HG03432 (cell line): ENCODE data around the gene LRRC31.

Source experiments
- ATAC-seq: cut with Tn5 transposase; IDR thresholded peaks from one replicate; pipeline ENCODE4 v1.9.1; 2021; ENCODE audit warnings: mild to moderate bottlenecking, moderate library complexity; ENCODE audit not compliant: unreplicated experiment

Gene LRRC31

DNA sequence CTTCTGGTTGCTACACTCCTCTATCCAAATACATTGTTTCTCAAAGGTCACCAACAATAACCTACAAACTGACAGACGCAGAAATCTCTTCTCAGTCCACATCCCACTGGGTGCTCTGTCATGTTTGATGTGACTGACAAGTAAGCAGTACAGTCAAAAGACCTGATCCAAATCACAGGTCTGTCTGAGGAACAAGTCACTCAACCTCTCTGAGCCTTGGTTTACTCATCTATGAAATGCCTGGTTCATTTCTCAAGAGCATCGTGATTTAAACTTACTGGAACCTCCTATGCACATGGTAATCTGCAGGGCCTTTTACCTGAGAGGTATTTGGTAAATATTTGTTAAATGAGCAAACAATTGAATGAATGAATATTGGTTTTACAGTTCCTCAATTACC lies 5.5 kb downstream of the LRRC31 start:
- no peak for ATAC-seq

DNA sequence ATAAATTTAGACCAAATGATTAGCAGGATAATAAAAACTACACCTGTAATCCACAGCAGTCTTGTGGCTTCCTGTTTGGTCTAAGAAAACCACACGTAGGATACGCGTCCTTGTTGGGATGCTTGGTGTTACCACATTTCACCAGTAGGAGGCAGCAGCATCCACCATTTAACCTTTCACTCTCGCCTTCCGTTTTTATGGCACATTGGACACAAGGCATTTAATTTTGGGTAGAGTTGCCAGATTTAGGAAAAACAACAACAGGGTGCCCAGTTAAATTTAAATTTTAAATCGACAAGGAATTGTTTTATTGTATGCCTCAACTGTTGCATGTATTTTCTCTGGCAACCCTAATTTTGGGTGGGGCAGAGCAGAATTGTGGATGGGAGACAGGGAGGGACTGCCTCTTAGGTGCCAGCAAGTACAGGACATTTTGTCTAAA lies 6.3 kb downstream of the LRRC31 start:
- ATAC-seq = peak; percentile 78

DNA sequence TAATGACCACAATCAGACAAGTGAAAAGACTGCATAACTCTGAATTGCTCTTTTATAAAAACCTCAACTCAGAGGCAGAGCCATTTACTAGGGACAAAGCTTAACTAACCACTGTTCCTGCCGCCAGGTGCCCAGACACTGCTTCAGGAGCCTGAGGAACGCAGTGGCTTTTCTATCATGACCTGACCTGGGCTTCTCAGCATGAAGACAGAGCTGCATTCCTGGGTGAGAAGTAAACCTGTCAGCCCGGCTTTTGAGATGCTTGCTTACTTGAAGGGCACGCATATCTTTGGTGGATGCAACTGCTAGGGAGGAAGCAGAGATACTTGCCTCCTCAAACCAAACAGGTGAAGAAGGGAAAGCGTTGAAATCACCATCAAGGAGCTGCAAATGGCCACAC lies 7.9 kb downstream of the LRRC31 start:
- ATAC-seq = no peak

DNA sequence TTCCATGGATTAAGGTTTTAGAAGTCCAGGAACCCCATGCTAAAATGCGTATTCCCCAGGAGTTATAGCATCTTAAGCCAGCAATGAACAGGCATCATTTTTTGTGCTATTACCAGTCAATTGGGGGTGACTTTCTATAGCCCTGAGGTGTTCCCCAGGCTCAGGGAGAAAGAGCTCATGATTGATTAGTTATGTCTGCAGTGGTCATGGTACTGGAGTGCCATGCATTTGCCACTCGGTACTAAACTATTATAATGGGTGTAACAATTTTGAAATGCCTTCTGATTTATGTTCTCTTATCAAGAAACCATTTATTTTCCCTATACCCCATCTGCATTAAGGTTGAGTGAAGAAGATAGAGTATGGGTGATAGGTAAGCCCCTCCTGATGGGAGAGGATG lies 11.9 kb downstream of the LRRC31 start:
- no peak for ATAC-seq

DNA sequence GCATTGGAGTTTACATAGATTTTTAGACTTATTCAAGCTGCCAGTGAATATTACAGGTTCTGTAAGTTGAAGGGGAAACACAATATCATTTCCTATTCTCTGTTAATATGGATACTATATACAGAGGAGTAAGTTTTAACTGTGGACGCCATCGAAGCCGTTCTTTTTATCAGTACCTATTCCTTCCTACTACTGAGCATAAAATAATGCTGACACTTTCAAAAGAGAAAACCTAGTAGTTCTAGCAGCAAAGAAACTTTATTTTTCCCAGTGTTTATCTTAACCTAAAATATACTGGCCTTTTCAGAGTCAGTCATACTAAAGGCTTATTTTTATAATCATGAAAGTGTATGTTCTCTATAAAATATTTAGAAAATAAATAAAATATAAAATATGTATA lies 14.2 kb downstream of the LRRC31 start:
- ATAC-seq = no peak

DNA sequence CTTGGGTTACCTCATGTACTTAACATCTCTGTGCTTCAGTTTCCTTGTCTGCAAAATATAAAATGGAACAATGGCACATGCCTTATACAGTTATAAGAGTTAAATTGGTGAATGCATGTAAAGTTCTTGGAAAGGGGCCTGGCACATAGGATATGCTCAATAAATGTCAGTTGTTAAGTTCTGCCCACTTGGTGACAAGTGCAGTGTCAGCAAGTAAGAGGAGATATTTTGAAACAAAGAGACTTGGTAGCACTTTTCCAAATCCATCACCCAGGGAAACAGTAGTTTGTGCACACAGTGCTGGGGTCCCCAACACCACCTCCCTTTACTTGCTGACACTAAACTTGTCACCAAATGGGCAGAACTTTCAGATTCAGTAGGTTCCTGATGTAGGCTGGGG lies 19.1 kb downstream of the LRRC31 start:
- ATAC-seq = no peak

DNA sequence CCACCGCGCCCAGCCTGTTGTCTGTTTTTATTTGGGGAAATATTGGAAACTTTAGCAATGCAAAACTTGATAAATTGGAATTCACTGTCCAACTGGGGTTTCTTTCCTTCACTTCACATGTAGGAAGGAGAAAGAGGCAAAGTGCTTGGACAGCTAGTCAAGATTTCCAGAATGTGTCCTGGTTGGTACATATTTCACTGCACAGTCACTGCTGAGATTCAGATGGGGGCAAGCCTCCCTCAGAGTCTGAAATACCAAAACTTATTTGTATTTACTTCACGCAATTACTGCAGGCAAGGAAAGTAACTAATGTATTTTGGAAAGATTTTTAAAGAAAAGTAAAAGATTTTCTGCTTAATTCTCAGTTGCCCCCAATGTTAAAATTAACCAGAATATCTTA lies 21.0 kb downstream of the LRRC31 start:
- no peak for ATAC-seq

DNA sequence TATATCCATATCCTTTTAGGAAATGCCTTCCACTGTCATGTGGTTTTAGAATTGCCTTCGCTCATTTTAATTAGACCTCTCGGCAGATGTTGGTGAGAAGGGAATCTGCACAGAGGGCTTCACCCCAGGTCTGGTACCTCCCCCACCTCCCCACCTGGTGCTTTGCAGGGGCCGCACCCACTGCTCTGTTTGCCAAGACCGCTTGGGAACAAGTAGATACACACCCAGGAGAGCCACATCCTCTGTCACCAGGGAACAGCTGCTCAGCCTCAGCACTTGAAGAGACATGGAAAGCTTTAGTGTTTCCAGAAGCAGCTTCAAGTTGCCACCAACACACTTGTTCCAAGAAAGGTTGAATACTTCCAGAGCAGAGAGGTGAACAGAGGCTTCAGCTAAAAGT lies 21.8 kb downstream of the LRRC31 start:
- ATAC-seq = no peak

DNA sequence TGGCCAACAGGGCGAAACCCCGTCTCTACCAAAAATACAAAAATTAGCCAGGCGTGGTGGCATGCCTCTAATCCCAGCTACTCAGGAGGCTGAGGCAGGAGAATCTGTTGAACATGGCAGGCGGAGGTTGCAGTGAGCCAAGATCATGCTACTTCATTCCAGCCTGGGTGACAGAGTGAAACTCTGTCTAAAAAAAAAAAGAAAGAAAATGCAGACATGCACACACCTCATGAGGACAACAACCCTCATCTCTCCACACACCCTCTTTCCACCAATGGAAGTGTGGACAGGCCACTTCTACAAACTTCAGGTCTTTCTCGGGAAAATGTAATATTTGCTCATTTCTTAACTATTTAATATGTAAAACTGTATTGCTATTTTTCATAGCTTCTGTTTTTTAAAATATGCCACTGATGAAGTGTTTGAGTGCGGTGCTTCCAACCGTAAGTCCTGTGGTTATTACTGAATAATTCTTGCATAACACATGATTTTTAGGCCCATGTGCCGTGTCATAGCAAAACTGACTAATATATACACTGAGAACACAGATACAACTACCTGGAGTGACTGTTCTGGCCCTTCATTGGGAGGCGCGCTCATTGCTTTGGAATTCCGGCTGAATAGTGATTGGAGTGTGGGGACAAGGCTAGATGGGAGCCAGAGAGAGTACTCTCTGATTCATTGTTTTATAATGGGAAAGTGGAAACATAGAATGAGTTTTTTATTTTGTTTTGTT lies 23.1 kb downstream of the LRRC31 start:
- ATAC-seq = peak; percentile 99

DNA sequence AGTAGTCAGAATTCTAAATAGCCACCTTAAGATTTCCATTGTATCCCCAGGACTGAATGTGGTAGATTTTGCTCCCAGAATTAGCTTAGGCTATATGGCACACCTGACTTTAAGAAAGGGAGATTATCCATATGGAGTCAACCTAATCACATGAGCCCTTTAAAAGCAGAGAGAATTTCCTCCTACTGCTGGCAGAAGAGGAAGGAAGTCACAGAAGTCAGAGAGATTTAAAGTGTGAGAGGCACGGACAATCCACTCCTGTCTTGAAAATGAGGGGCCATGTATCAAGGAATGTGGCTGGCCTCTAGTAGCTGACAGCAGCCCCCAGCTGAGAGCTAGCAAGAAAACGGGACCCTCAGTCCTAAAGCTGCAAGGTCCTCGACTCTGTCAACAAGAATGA lies 26.8 kb downstream of the LRRC31 start:
- no peak for ATAC-seq

DNA sequence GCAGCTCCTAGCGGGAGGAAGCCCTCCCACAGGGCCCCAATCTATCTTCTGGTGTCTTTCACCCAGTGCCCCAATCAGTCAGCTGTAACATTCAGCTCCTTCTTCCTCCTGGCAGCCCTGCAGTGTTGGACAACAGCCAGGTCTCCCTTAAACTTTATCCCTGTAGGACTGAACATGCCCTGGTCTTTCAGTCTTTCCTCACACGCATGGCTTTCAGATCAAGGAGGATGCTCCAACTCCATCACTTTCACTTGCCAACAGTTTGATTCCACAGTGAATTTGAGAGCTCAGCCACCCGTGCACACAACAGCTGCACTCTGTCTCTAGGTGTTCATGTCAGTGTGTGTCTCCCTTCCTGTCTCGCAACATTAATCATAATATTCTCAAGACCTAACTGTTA lies 28.6 kb downstream of the LRRC31 start:
- peak; percentile 94 for ATAC-seq

DNA sequence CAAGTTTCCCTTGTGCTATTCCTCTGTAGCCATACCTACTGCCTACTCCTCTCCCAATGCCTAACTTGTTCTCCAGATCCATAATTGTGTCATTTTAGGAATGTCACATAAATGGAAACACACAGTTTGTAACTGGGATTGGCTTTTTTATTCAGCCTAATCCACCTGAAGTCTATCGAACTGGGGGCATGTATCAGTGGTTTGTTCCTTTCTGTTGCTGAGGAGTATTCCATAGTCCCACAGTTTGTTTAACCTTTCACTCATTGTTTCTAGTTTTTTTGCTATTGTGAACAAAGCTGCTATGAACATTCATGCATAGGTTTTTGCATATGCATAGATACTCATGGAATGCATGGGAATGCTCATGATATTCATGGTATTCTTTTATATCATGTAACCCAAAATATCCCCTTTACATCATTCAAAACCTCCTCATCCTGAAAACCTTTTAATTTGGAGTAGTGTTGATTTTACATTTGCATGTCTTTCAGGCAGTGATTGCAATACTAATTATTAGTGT lies 31.2 kb downstream of the LRRC31 start:
- ATAC-seq = no peak

DNA sequence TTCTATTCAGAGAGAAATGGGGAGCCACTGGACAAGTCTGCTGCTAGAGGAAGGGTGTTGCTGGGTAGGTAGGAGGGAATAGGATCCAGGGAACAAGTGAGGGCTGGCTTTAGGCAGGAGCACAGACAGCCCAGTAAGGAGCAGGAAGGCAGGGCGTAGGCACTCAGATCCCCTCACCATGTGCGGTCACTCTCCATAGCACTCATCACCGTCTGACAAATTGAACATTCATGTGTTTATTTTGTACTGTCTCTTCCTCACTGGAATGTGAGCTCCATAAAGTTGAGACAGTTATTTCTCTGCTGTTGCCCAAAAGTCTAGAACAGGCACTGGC lies 32.8 kb downstream of the LRRC31 start:
- no peak for ATAC-seq

DNA sequence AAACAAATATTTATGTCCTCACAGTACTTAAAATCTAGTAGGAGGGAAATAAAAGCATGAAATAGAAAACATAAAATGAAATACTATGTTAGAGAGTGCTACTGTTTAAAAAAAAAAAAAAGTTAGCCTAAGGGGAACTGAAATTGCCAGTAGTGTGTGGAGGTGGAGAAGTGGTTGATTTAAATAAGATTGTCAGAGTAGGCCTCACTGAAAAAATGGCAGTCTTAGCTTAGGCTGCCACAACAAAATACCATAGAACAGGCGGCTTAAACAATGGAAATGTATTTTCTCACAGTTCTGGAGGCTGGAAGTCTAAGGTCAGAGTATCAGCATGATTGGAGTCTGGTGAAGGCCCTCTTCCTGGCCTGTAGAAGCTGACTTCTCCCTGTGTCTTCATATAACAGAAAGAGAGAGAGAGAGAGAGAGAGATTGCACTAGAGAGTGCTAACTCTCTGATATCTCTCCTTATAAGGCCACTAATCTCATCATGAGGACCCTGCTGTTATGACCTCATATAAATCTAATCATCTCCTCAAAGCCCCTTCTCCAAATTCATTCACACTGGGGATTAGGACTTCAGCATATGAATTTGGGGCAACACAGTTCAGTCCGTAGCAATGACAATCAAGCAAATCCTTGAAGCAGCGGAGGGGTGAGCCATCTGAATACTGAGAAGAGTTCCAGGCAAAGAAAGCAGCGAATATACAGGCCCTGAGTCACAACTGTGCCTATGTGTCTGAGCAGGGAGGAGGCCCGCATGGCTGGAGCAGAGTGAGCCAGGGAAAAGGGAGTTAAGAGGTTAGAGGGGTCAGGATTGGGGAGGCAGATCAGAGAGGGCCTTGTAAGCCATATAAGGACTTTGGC lies 33.4 kb downstream of the LRRC31 start:
- ATAC-seq = peak; percentile 85

DNA sequence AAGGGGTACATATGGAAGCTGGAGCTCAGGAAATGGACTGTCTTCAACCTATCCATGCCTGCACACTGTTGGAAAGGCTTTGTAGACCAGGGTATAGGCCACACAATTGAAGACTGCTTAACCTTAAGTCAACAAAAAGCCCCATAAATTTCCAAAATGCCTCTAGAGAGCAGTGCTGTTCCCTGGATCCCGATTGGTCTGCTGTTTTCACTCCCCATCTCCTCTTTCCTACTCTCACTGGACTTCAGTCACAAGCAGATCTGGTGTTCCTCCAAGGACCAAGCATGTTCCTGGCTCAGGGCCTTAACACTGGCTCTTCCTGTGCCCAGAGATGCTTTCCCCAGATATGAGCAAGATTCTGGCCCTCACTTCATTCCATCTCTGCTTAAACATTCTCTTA lies 34.2 kb downstream of the LRRC31 start:
- ATAC-seq = peak; percentile 5

DNA sequence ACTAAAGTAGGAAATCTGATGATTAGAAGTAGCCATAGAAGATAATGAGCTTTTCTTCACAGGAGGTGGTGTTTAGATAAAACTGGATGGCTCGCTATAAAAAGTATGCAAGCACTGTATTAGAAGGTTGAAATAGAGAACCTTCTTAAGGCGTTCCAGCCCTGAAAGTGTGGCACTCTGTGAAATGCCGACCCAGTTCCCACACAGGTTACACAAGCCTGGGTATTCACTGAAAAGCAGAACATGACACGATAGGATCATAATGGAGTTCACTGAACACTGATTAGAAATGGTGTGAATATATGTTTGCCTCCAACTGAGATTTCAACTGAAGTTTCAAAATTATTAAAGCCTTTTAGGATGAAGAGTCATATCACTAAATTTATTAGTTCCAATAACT lies 42.0 kb downstream of the LRRC31 start:
- ATAC-seq = no peak

DNA sequence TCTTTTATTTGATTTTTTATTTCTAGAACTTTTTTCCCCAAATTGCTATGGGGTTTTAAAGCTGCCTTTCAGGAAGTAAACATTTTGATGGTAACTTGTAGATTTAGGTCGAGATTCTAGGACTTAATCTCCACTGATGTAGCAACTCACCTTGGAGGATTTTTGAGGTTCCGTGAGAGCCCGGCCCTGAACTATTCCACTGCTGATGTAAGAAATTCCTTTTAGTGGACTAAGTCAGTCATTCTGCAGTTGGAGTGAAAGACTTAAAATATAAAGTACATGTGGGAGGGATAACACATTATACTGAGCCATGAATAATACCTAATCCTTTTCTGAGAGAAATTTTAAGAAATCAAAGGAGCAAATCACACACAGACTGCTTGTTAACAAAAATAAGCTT lies 44.4 kb downstream of the LRRC31 start:
- no peak for ATAC-seq

DNA sequence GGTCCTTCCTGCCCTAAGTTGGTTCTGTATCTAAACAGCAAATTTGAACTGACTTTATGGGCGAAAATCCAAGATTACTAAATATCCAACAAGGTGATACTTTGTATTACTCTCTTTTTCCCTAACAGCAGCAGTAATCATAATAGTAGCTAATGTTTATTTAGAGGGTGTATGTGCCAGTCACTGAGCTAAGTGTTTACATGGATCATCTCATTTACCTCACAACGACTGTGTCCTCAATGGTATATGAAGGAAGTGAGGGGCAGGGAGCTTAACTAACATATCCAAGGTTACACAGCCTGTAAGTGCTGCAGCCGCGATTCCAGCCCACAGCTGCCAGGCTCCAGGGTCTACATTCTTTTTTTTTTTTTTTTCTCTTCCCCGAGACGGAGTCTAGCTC lies 46.8 kb downstream of the LRRC31 start:
- no peak for ATAC-seq

DNA sequence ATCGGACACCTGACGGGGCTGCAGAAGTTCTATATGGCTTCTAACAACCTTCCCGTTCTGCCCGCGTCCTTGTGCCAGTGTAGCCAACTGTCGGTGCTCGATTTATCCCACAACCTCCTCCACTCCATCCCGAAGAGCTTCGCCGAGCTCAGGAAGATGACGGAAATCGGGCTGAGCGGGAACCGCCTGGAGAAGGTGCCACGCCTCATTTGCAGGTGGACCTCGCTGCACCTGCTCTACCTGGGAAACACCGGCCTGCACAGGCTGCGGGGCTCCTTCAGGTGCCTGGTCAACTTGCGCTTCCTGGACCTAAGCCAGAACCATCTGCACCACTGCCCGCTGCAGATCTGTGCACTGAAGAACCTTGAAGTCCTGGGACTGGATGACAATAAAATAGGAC lies 47.2 kb downstream of the LRRC31 start:
- no peak for ATAC-seq

DNA sequence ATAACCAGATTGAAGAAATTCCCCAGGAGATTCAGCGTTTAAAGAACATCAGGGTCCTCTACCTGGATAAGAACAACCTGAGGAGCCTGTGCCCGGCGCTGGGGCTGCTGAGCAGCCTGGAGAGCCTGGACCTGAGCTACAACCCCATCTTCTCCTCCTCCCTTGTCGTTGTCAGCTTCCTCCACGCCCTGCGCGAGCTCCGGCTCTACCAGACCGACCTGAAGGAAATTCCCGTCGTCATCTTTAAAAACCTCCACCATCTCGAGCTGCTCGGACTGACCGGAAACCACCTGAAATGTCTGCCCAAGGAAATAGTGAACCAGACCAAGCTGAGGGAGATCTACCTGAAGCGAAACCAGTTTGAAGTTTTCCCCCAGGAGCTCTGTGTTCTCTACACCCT lies 47.6 kb downstream of the LRRC31 start:
- ATAC-seq = no peak

DNA sequence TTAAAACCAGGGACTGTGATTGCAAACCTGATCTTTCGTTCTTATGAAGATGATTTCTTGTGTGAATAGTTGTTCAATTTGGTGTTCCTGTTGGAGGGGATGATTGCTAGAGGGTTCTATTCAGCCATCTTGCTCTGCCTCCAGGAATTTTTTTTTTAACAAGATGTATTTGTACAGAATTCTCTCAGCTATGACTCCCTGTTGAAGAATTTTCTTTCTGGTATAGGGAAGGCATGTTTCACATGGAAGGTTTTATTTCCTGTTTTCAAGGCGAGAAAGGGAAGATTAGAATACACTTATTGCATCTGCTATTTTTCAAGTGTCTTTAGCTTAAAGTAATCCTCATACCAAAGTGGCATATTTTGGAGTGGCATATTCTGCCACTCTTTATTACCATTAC lies 51.4 kb downstream of the LRRC31 start:
- no peak for ATAC-seq

DNA sequence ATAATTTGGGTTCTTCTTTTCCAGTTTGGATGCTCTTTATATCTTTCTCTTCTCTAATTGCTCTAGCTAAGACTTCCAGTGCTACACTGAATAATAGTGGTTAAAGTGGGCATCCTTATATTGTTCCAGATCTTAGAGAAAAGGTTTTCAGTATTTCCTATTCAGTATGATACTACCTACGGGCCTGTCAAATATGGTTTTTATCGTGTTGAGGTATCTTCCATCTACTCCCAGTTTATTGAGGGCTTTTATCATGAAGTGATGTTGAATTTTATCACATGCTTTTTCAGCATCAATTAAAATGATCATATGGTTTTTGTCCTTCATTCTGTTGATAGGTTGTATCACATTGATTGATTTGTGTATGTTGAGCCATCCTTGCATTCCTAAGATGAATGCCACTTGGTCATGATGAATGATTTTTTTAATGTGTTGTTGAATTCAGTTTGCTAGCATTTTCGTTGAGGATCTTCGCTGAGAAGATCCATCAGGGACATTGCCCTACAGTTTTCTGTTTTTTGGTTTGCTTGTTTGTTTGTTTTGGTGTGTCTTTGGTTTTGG lies 54.1 kb downstream of the LRRC31 start:
- ATAC-seq = no peak
